Measurements from ENCODE around the gene ALKBH7.

DNA sequence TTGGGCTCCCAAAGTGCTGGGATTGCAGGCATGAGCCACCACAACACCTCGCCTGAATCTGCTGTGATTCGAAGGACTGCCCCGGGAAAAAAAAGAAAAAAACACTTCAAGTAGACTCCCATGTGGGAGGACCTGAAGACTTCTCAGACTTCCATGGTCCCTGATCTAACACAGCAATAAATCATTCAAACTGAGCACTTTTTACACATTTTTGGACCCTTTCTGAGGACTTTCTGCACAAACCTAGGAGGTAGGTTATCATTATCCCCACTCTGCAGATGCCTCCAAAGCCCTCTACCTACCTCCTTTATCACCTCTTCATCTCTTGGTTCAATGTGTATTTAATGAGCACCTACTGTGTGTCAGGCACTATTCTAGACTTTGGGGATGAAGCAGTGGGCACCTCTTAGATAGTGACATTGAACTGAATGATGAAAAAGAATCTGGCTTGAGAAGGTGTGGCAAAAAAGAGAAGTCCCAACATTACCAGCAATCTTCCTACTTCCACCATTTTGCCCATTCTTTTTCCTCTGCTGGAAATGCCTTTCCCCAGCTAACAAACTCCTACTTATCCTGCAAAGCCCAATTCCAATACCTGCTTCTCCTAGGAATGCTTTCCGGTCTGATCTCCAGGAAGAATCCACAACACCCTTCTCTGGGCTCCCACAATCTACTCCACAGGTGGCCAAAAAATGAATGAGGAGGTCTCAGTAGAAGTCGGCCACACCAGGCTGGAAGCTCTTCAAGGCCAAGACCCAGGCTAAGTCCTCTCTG is 12.8 kb upstream of the ALKBH7 start:
- no peak for TF ChIP-seq YY1 (IDR thresholded peaks at IDR 0.05; ENCODE audit: insufficient read depth, insufficient read length)
- TF ChIP-seq SUZ12 (IDR thresholded peaks at IDR 0.05; ENCODE audit: extremely low read depth, insufficient read depth, insufficient read length): no peak
